HG03060 (cell line): Measurements from ENCODE around the gene TPCN2.

Experiments used
- ATAC-seq: cut with Tn5 transposase; IDR thresholded peaks from one replicate; pipeline ENCODE4 v1.9.1; 2021; ENCODE audit warnings: low read depth, moderate number of reproducible peaks; ENCODE audit not compliant: unreplicated experiment

TPCN2 gene

GRCh38 chr11:69035946-69036340, 12.8 kb upstream of the TPCN2 start:
- ATAC-seq, result no peak

- no peak for ATAC-seq
These were observed 11.7 kb upstream of the TPCN2 start for GRCh38 chr11:69037074-69037473.

- ATAC-seq, result no peak
These were observed 11.2 kb upstream of the TPCN2 start for GRCh38 chr11:69037544-69037943.

- ATAC-seq, result no peak
These were observed 9.2 kb upstream of the TPCN2 start for GRCh38 chr11:69039501-69039900.

GRCh38 chr11:69040051-69040450, 8.7 kb upstream of the TPCN2 start:
- no peak for ATAC-seq

- ATAC-seq, result no peak
These were observed 8.0 kb upstream of the TPCN2 start for GRCh38 chr11:69040581-69041260.

- no peak for ATAC-seq
These were observed 7.2 kb upstream of the TPCN2 start for GRCh38 chr11:69041516-69041915.

- ATAC-seq, result no peak
These were observed 4.4 kb upstream of the TPCN2 start for GRCh38 chr11:69044111-69045013.

- no peak for ATAC-seq
These were observed 570 bp upstream of the TPCN2 start for GRCh38 chr11:69048031-69048693.

GRCh38 chr11:69049490-69049867, 747 bp downstream of the TPCN2 start:
- no peak for ATAC-seq

GRCh38 chr11:69050592-69051380, 2.1 kb downstream of the TPCN2 start:
- ATAC-seq, result no peak

- no peak for ATAC-seq
These were observed 2.9 kb downstream of the TPCN2 start for GRCh38 chr11:69051381-69052342.

GRCh38 chr11:69052343-69053168, 3.8 kb downstream of the TPCN2 start:
- ATAC-seq, result no peak

GRCh38 chr11:69053169-69053477, 4.4 kb downstream of the TPCN2 start:
- ATAC-seq, result no peak

- ATAC-seq, result no peak
These were observed 5.0 kb downstream of the TPCN2 start for GRCh38 chr11:69053546-69054396.

- no peak for ATAC-seq
These were observed 5.9 kb downstream of the TPCN2 start for GRCh38 chr11:69054397-69055211.

GRCh38 chr11:69055212-69055586, 6.5 kb downstream of the TPCN2 start:
- ATAC-seq, result no peak
